OCI-LY1 (cell line): ENCODE results near the gene CCDC73.

Source experiments
- CTCF ChIP-seq: fragments of 200-600 bp; sonication (generic), shearing (Covaris generic); IDR thresholded peaks from 2 replicates; pipeline ENCODE4 v1.5.1; 2017; ENCODE audit warnings: mild to moderate bottlenecking, antibody characterized with exemption, low read length, moderate library complexity, mixed read lengths
- EZH2 ChIP-seq: fragments of 200-600 bp; sonication (generic), shearing (Covaris generic); IDR thresholded peaks from 2 replicates; pipeline ENCODE4 v1.8.0; 2017; ENCODE audit warnings: borderline replicate concordance, mixed run types, mild to moderate bottlenecking, antibody characterized with exemption, low read length, moderate library complexity, mixed read lengths

- peak; percentile 88 for TF ChIP-seq CTCF
- TF ChIP-seq EZH2, result no peak
Measured at GRCh38 chr11:32809313-32809712, 14.9 kb upstream of the CCDC73 start.
